ENCODE data around the gene P3H1.
"Not testable (repeated sequence)": the region's sequence is repeated elsewhere in the genome, so short reads cannot be mapped to it uniquely, and the experiment has no call there.

Gene P3H1

GRCh38 chr1:42730002-42730401 is 36.8 kb downstream of the P3H1 start:
- no peak for DNase-seq (ENCODE audit: low spot score)

DNA sequence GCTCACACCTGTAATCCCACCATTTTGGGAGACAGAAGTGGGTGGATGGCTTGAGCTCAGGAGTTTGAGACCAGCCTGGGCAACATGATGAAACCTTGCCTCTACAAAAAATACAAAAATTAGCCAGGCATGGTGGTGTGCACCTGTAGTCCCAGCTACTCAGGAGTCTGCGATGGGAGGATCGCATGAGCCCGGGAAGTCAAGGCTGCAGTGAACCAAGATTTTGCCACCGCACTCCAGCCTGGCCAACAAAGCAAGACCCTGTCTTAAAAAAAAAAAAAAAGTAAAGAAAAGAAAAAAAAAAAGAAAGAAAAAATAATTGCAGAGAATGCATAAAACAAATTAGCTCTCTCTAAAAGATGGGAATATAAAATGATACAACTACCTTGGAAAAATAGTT is 41.0 kb downstream of the P3H1 start:
- DNase-seq (ENCODE audit: low spot score): not testable (repeated sequence)

DNA sequence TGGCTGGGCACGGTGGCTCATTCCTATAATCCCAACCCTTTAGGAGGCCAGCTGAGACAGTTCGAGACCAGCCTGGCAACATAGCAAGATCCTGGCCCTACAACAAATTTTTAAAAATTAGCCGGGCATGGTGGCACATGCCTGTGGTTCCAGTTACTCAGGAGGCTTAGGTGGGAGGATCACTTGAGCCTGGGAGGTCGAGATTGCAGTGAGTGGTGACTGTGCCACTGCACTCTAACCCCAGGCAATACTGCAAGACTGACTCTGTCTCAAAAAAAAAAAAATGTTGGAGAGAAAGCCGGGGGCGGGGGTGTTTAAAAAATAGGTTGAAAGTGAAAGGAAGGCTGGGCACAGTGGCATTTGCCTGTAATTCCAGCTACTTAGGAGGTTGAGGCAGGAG is 43.3 kb downstream of the P3H1 start:
- DNase-seq (ENCODE audit: low spot score): no peak

GRCh38 chr1:42722403-42722802 is 44.4 kb downstream of the P3H1 start:
- DNase-seq (ENCODE audit: low spot score): not testable (repeated sequence)

GRCh38 chr1:42721926-42722325 is 44.9 kb downstream of the P3H1 start:
- no peak for DNase-seq (ENCODE audit: low spot score)

DNA sequence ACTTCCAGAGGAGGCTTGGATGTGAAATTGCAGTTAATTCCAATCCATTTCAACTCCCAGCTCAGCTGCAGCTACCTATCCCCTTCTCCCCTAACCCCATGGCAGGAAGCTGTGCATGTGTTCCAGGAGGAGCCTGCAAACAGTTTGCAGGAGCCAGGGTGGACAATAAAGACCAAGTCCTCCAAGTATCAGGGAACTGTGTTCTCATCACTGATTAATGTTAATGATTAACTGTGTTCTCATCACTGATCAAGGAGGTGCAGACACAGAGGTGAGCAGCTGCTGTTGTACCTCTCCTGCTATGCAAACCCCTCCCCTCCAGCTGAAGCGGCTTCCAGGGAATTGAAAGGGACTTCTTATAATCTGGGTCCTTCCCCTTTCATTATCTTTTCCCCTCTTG is 46.0 kb downstream of the P3H1 start:
- DNase-seq (ENCODE audit: low spot score): no peak

- DNase-seq (ENCODE audit: low spot score): not testable (repeated sequence)
Measured at GRCh38 chr1:42714441-42714840, 52.4 kb downstream of the P3H1 start.

DNA sequence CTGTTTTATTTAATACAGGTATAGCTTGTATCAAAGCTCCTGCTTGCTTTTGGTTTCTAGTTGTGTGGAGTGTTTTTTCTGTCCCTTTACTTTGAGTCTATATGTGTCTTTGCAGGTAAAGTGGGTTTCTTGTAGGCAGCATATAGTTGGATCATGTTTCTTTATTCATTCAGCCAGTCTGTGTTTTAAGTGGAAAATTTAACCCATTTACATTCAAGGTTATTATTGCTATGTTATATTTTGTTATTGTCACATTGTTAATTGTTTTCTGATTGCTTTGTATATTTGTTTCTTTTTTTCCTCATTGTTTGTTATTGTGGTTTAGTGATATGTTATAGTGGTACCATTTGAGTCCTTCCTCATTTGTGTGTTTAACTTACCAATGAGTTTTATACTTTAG is 53.5 kb downstream of the P3H1 start:
- no peak for DNase-seq (ENCODE audit: low spot score)

DNA sequence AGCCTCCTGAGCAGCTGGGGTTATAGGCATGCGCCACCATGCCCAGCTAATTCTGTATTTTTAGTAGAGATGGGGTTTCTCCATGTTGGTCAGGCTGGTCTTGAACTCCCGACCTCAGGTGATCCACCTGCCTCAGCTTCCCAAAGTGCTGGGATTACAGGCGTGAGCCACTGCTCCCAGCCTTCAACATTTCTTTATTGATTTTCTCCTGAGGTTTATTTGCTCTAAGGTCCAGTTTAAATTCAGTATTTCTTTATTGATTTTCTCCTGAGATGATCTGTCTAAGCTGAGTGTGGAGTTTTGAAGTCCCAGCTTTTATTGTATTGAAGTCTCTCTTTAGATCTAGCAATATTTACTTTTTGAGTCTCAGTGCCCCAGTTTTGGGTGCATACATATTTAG is 54.0 kb downstream of the P3H1 start:
- not testable (repeated sequence) for DNase-seq (ENCODE audit: low spot score)

GRCh38 chr1:42703888-42704464 is 62.9 kb downstream of the P3H1 start:
- no peak for DNase-seq (ENCODE audit: low spot score)

- no peak for DNase-seq (ENCODE audit: low spot score)
Measured at GRCh38 chr1:42700006-42700405, 66.8 kb downstream of the P3H1 start.

- DNase-seq (ENCODE audit: low spot score): no peak
Measured at GRCh38 chr1:42698081-42698813, 68.6 kb downstream of the P3H1 start.

All from hepatic stellate cell (primary cell).